Endothelial cell (in vitro differentiated cells): ENCODE data around the gene SLC22A16. TPM values are rescaled to one million over a fixed set of nuclear protein-coding genes. Genes with fewer than 3 reads are reported as not detected.

ENCODE experiments used
- DNase-seq: peaks from one replicate; pipeline ENCODE4 v3.0.0; 2021; ENCODE audit warnings: low spot score
- H3K27ac Mint-ChIP-seq: one replicate; pipeline ENCODE4 v1.8.0; 2021; ENCODE audit warnings: mixed read lengths, inconsistent platforms; ENCODE audit not compliant: unreplicated experiment
- H3K27me3 Mint-ChIP-seq: one replicate; pipeline ENCODE4 v1.8.0; 2021; ENCODE audit warnings: mild to moderate bottlenecking, moderate library complexity, mixed read lengths, inconsistent platforms; ENCODE audit not compliant: unreplicated experiment
- H3K36me3 Mint-ChIP-seq: one replicate; pipeline ENCODE4 v1.8.0; 2021; ENCODE audit warnings: mild to moderate bottlenecking, low read depth, mixed read lengths, inconsistent platforms; ENCODE audit not compliant: unreplicated experiment
- H3K4me1 Mint-ChIP-seq: one replicate; pipeline ENCODE4 v1.8.0; 2021; ENCODE audit warnings: mild to moderate bottlenecking, mixed read lengths, inconsistent platforms; ENCODE audit not compliant: unreplicated experiment
- H3K4me3 Mint-ChIP-seq: one replicate; pipeline ENCODE4 v1.8.0; 2021; ENCODE audit warnings: mild to moderate bottlenecking, mixed read lengths, inconsistent platforms; ENCODE audit not compliant: unreplicated experiment
- H3K9me3 Mint-ChIP-seq: one replicate; pipeline ENCODE4 v1.8.0; 2021; ENCODE audit warnings: mixed read lengths, inconsistent platforms; ENCODE audit not compliant: unreplicated experiment
- CTCF ChIP-seq: fragments of 200-600 bp; sonication (generic); IDR thresholded peaks from one replicate; pipeline ENCODE4 v1.5.0; 2021; ENCODE audit warnings: antibody characterized with exemption; ENCODE audit not compliant: unreplicated experiment
- total RNA-seq: library from RNA; stranded (reverse); fragmentation: NEBNext Ultra II Directional; extraction: Animal tissue kit (Norgen Biotek cat#: 25700); gene quantifications from one replicate; pipeline ENCODE4 v1.2.1, GENCODE V29; 2021; ENCODE audit not compliant: unreplicated experiment

SLC22A16 gene
- total RNA-seq, 1 donor from 2014 or later = 0.54 TPM

GRCh38 chr6:110456694-110457093 lies 19.7 kb downstream of the SLC22A16 start:
- H3K4me1 Mint-ChIP-seq = no peaks in the 10 kb centered on the region
- no peak for TF ChIP-seq CTCF
- H3K36me3 Mint-ChIP-seq = no peaks in the 10 kb centered on the region
- no peak overlapping the region for H3K4me3 Mint-ChIP-seq
- no peaks in the 10 kb centered on the region for H3K9me3 Mint-ChIP-seq
- H3K27ac Mint-ChIP-seq = no peak overlapping the region
- DNase-seq = no peak
- H3K27me3 Mint-ChIP-seq = no peaks in the 10 kb centered on the region

GRCh38 chr6:110449541-110449895 lies 26.9 kb downstream of the SLC22A16 start:
- TF ChIP-seq CTCF = no peak
- Mint-ChIP-seq H3K27me3 (no peaks in the 10 kb centered on the region), H3K27ac (no peak overlapping the region), H3K4me1 (no peaks in the 10 kb centered on the region), H3K36me3 (no peaks in the 10 kb centered on the region), H3K9me3 (no peaks in the 10 kb centered on the region), H3K4me3 (no peak overlapping the region)
- no peak for DNase-seq

- Mint-ChIP-seq H3K36me3 (no peaks in the 10 kb centered on the region), H3K4me1 (no peaks in the 10 kb centered on the region), H3K4me3 (no peak overlapping the region), H3K9me3 (no peaks in the 10 kb centered on the region), H3K27me3 (no peaks in the 10 kb centered on the region), H3K27ac (no peak overlapping the region)
- no peak for DNase-seq
- no peak for TF ChIP-seq CTCF
Measured at GRCh38 chr6:110448846-110449540, 27.4 kb downstream of the SLC22A16 start.

- Mint-ChIP-seq H3K9me3 (no peaks in the 10 kb centered on the region), H3K4me3 (no peak overlapping the region), H3K4me1 (no peaks in the 10 kb centered on the region), H3K36me3 (no peaks in the 10 kb centered on the region), H3K27ac (no peak overlapping the region), H3K27me3 (no peaks in the 10 kb centered on the region)
- no peak for DNase-seq
- TF ChIP-seq CTCF = no peak
Measured at GRCh38 chr6:110447761-110448160, 28.7 kb downstream of the SLC22A16 start.

GRCh38 chr6:110446405-110446804 lies 30.0 kb downstream of the SLC22A16 start:
- H3K9me3 Mint-ChIP-seq = no peaks in the 10 kb centered on the region
- H3K27me3 Mint-ChIP-seq = no peaks in the 10 kb centered on the region
- H3K4me1 Mint-ChIP-seq = no peaks in the 10 kb centered on the region
- DNase-seq = no peak
- H3K4me3 Mint-ChIP-seq = no peak overlapping the region
- H3K27ac Mint-ChIP-seq = no peak overlapping the region
- no peaks in the 10 kb centered on the region for H3K36me3 Mint-ChIP-seq
- TF ChIP-seq CTCF = no peak
